ENCODE data around the gene RTKN2. TPM values are rescaled to one million over a fixed set of nuclear protein-coding genes. Genes with fewer than 3 reads are reported as not detected.

RTKN2 gene
- polyA plus RNA-seq, 1 donor from 2014 or later = 4.7 TPM

GRCh38 chr10:62270020-62270419 is 1.4 kb upstream of the RTKN2 start:
- Histone ChIP-seq H3K9ac (ENCODE audit: low read length) (no peak overlapping the region), H3K79me2 (replicated peaks; ENCODE audit: insufficient read depth, low read length) (peaks cover 28% of the 10 kb centered on the region), H3K4me2 (ENCODE audit: low read length) (no peak overlapping the region), H2AFZ (ENCODE audit: low read depth, low read length) (no peak overlapping the region), H3K27ac (ENCODE audit: low read length) (no peak overlapping the region), H3K4me3 (ENCODE audit: low read length) (no peak overlapping the region), H3K9me2 (ENCODE audit: insufficient read depth, low read length) (no peaks in the 10 kb centered on the region), H4K20me1 (ENCODE audit: insufficient read depth) (no peaks in the 10 kb centered on the region), H3K9me3 (ENCODE audit: low read length) (no peaks in the 10 kb centered on the region), H3F3A (ENCODE audit: insufficient read depth, low read length, poor library complexity, severe bottlenecking) (no peaks in the 10 kb centered on the region), H3K27me3 (ENCODE audit: insufficient read depth, low read depth, low read length) (no peaks in the 10 kb centered on the region), H3K36me3 (ENCODE audit: insufficient read depth, low read length) (no peaks in the 10 kb centered on the region)
- no peak for TF ChIP-seq TAF1 (IDR thresholded peaks at IDR 0.05; ENCODE audit: low read depth)
- TF ChIP-seq MXI1 (conservative IDR thresholded peaks at IDR 0.05; ENCODE audit: poor library complexity, severe bottlenecking) = no peak
- TF ChIP-seq, protein P1, sequence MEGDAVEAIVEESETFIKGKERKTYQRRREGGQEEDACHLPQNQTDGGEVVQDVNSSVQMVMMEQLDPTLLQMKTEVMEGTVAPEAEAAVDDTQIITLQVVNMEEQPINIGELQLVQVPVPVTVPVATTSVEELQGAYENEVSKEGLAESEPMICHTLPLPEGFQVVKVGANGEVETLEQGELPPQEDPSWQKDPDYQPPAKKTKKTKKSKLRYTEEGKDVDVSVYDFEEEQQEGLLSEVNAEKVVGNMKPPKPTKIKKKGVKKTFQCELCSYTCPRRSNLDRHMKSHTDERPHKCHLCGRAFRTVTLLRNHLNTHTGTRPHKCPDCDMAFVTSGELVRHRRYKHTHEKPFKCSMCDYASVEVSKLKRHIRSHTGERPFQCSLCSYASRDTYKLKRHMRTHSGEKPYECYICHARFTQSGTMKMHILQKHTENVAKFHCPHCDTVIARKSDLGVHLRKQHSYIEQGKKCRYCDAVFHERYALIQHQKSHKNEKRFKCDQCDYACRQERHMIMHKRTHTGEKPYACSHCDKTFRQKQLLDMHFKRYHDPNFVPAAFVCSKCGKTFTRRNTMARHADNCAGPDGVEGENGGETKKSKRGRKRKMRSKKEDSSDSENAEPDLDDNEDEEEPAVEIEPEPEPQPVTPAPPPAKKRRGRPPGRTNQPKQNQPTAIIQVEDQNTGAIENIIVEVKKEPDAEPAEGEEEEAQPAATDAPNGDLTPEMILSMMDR (IDR thresholded peaks at IDR 0.05; ENCODE audit: poor library complexity, severe bottlenecking) = no peak
- TF ChIP-seq EP300 (conservative IDR thresholded peaks at IDR 0.05; ENCODE audit: poor library complexity, severe bottlenecking) = no peak
- no peak for TF ChIP-seq RAD21 (conservative IDR thresholded peaks at IDR 0.05)
- TF ChIP-seq EZH2 (IDR thresholded peaks at IDR 0.05; ENCODE audit: borderline replicate concordance, insufficient read depth, low read length, poor library complexity, severe bottlenecking) = no peak
- TF ChIP-seq REST (IDR thresholded peaks at IDR 0.05; ENCODE audit: borderline replicate concordance) = no peak
- TF ChIP-seq SMC3 (conservative IDR thresholded peaks at IDR 0.05; ENCODE audit: poor library complexity) = no peak
- TF ChIP-seq POLR2AphosphoS5 (IDR thresholded peaks at IDR 0.05) = no peak

- H3K79me2 ChIP-seq (replicated peaks; ENCODE audit: insufficient read depth, low read length) = peaks cover 39% of the 10 kb centered on the region
Observed at GRCh38 chr10:62268027-62268398, 631 bp downstream of the RTKN2 start.

More at GRCh38 chr10:62268027-62268398, 631 bp downstream of the RTKN2 start:
- H3K9me3 ChIP-seq (ENCODE audit: low read length) = no peaks in the 10 kb centered on the region
- H3K9me2 ChIP-seq (ENCODE audit: insufficient read depth, low read length) = no peaks in the 10 kb centered on the region
- no peaks in the 10 kb centered on the region for H3K36me3 ChIP-seq (ENCODE audit: insufficient read depth, low read length)
- no peaks in the 10 kb centered on the region for H4K20me1 ChIP-seq (ENCODE audit: insufficient read depth)
- H3K4me3 ChIP-seq (ENCODE audit: low read length) = peak overlapping the region; percentile 84
- H3K9ac ChIP-seq (ENCODE audit: low read length) = peak overlapping the region; percentile 72
- H3K27ac ChIP-seq (ENCODE audit: low read length) = no peak overlapping the region
- H3K4me2 ChIP-seq (ENCODE audit: low read length) = peak overlapping the region; percentile 76
- no peaks in the 10 kb centered on the region for H3F3A ChIP-seq (ENCODE audit: insufficient read depth, low read length, poor library complexity, severe bottlenecking)
- peak overlapping the region; percentile 70 for H2AFZ ChIP-seq (ENCODE audit: low read depth, low read length)
- no peak for TF ChIP-seq EP300 (conservative IDR thresholded peaks at IDR 0.05; ENCODE audit: poor library complexity, severe bottlenecking)
- TF ChIP-seq POLR2AphosphoS5 (IDR thresholded peaks at IDR 0.05) = no peak
- TF ChIP-seq EZH2 (IDR thresholded peaks at IDR 0.05; ENCODE audit: borderline replicate concordance, insufficient read depth, low read length, poor library complexity, severe bottlenecking) = no peak
- no peak for TF ChIP-seq SMC3 (conservative IDR thresholded peaks at IDR 0.05; ENCODE audit: poor library complexity)
- TF ChIP-seq TAF1 (IDR thresholded peaks at IDR 0.05; ENCODE audit: low read depth) = no peak
- no peak for TF ChIP-seq REST (IDR thresholded peaks at IDR 0.05; ENCODE audit: borderline replicate concordance)
- TF ChIP-seq, protein P1 (IDR thresholded peaks at IDR 0.05; ENCODE audit: poor library complexity, severe bottlenecking) = no peak
- no peak for TF ChIP-seq MXI1 (conservative IDR thresholded peaks at IDR 0.05; ENCODE audit: poor library complexity, severe bottlenecking)
- TF ChIP-seq RAD21 (conservative IDR thresholded peaks at IDR 0.05) = no peak
- H3K27me3 ChIP-seq (ENCODE audit: insufficient read depth, low read depth, low read length) = no peaks in the 10 kb centered on the region

Measured in neural cell (in vitro differentiated cells).